Ascending aorta (tissue), 2 donors: Measurements from ENCODE around the gene CRELD2. TPM values are rescaled to one million over a fixed set of nuclear protein-coding genes. Genes with fewer than 3 reads are reported as not detected.
"Not testable (repeated sequence)": the region's sequence is repeated elsewhere in the genome, so short reads cannot be mapped to it uniquely, and the experiment has no call there.

Experiments
- DNase-seq, 2 donors: peaks; one replicate each; pipeline ENCODE4 v3.0.0-alpha.2; 2019; ENCODE audit warnings: low spot score in 2 of 2
- H3K27ac ChIP-seq, 2 donors: fragments of 200-600 bp; sonication (generic); one replicate each; pipeline ENCODE4 v1.5.1; 2016 to 2017; ENCODE audit warnings: mild to moderate bottlenecking in 1 of 2
- H3K27me3 ChIP-seq: fragments of 200-600 bp; sonication (generic); one replicate; pipeline ENCODE4 v1.5.1; 2017
- H3K36me3 ChIP-seq, 2 donors: fragments of 200-600 bp; sonication (generic); one replicate each; pipeline ENCODE4 v1.5.1; 2016
- H3K4me1 ChIP-seq, 2 donors: fragments of 200-600 bp; sonication (generic); one replicate each; pipeline ENCODE4 v1.5.1; 2016 to 2017; ENCODE audit warnings: mild to moderate bottlenecking in 1 of 2
- H3K4me3 ChIP-seq, 2 donors: fragments of 200-600 bp; sonication (generic); one replicate each; pipeline ENCODE4 v1.5.1; 2016 to 2017; ENCODE audit warnings: mild to moderate bottlenecking in 1 of 2
- H3K9me3 ChIP-seq, 2 donors: fragments of 200-600 bp; sonication (generic); one replicate each; pipeline ENCODE4 v1.5.1; 2016
- CTCF ChIP-seq, 3 experiments: fragments of 200-600 bp in 2 of 3; fragments of 450-650 bp in 1 of 3; sonication (generic) in 2 of 3; IDR thresholded peaks; one replicate each; pipeline ENCODE4 v1.5.1; 2016 to 2019; ENCODE audit warnings: antibody characterized with exemption in 3 of 3, mild to moderate bottlenecking in 1 of 3, moderate library complexity in 1 of 3
- intact Hi-C: fragments of 100-400 bp; cut with DNase I; formaldehyde crosslinking; loops from one replicate; pipeline ENCODE4 v1.15.1; 2023
- total RNA-seq: library from RNA; depleted of rRNA; stranded (reverse); fragments of >200 nt; gene quantifications from one replicate; pipeline ENCODE4 v1.1.0, GENCODE V29; 2016

The CRELD2 gene
- total RNA-seq, 1 donor from 2014 or later: 61.8 TPM

GRCh38 chr22:49941507-49942316 is 23.3 kb downstream of the CRELD2 start:
- TF ChIP-seq CTCF (IDR thresholded peaks at IDR 0.05): no peak
- intact Hi-C loops: no loop called here
- DNase-seq: no peak

GRCh38 chr22:49942565-49943404 is 24.4 kb downstream of the CRELD2 start:
- intact Hi-C loops: no loop called here

More at GRCh38 chr22:49941507-49942316, 23.3 kb downstream of the CRELD2 start:
- Histone ChIP-seq H3K36me3 (no peaks in the 10 kb centered on the region), H3K4me3 (no peak overlapping the region), H3K9me3 (no peaks in the 10 kb centered on the region), H3K4me1 (peaks cover 7 to 11% of the 10 kb centered on the region in 2 donors), H3K27me3 (no peaks in the 10 kb centered on the region), H3K27ac (no peak overlapping the region)

GRCh38 chr22:49943405-49943765 is 25.0 kb downstream of the CRELD2 start:
- H3K36me3 ChIP-seq: no peaks in the 10 kb centered on the region
- H3K27ac ChIP-seq: no peak overlapping the region
- H3K27me3 ChIP-seq: no peaks in the 10 kb centered on the region
- no peak for TF ChIP-seq CTCF (IDR thresholded peaks at IDR 0.05)
- no peak for DNase-seq
- no peak overlapping the region for H3K4me3 ChIP-seq
- H3K4me1 ChIP-seq: no peaks in the 10 kb centered on the region
- no peaks in the 10 kb centered on the region for H3K9me3 ChIP-seq
- intact Hi-C loops: no loop called here

More at GRCh38 chr22:49942565-49943404, 24.4 kb downstream of the CRELD2 start:
- Histone ChIP-seq H3K4me3 (no peak overlapping the region), H3K27ac (no peak overlapping the region), H3K27me3 (no peaks in the 10 kb centered on the region), H3K36me3 (no peaks in the 10 kb centered on the region), H3K9me3 (no peaks in the 10 kb centered on the region), H3K4me1 (peaks cover 0 to under 1% of the 10 kb centered on the region in 2 donors)
- DNase-seq: no peak
- TF ChIP-seq CTCF (IDR thresholded peaks at IDR 0.05): no peak

- TF ChIP-seq CTCF (IDR thresholded peaks at IDR 0.05): no peak
- H3K4me3 ChIP-seq: no peak overlapping the region
- H3K4me1 ChIP-seq: no peaks in the 10 kb centered on the region
- H3K9me3 ChIP-seq: no peaks in the 10 kb centered on the region
- no peak overlapping the region for H3K27ac ChIP-seq
- H3K36me3 ChIP-seq: no peaks in the 10 kb centered on the region
- no peaks in the 10 kb centered on the region for H3K27me3 ChIP-seq
- intact Hi-C loops: no loop called here
- no peak for DNase-seq
Measured at GRCh38 chr22:49943771-49944398, 25.5 kb downstream of the CRELD2 start.

GRCh38 chr22:49944399-49944891 is 26.0 kb downstream of the CRELD2 start:
- Histone ChIP-seq H3K9me3 (no peaks in the 10 kb centered on the region), H3K27ac (no peak overlapping the region), H3K4me3 (no peak overlapping the region), H3K36me3 (no peaks in the 10 kb centered on the region), H3K4me1 (no peaks in the 10 kb centered on the region), H3K27me3 (no peaks in the 10 kb centered on the region)
- DNase-seq: no peak
- intact Hi-C loops: no loop called here
- no peak for TF ChIP-seq CTCF (IDR thresholded peaks at IDR 0.05)

GRCh38 chr22:49945042-49945794 is 26.8 kb downstream of the CRELD2 start:
- H3K27me3 ChIP-seq, intact Hi-C loops, H3K4me1 ChIP-seq, H3K27ac ChIP-seq, H3K9me3 ChIP-seq, DNase-seq, H3K4me3 ChIP-seq, H3K36me3 ChIP-seq: not testable (repeated sequence)
